Retina (tissue), 1 donor: ENCODE measurements around the gene DUOXA2.
"Not testable (repeated sequence)": the region's sequence is repeated elsewhere in the genome, so short reads cannot be mapped to it uniquely, and the experiment has no call there.

Experiments used
- DNase-seq: peaks from one replicate; pipeline ENCODE4 v3.0.0-alpha.2; 2016

DUOXA2 gene

GRCh38 chr15:45097466-45097865, 16.7 kb upstream of the DUOXA2 start:
- no peak for DNase-seq

- DNase-seq: no peak
Measured at GRCh38 chr15:45099549-45100165, 14.5 kb upstream of the DUOXA2 start.

- DNase-seq: no peak
Measured at GRCh38 chr15:45100884-45101625, 13.1 kb upstream of the DUOXA2 start.

- DNase-seq: no peak
Measured at GRCh38 chr15:45101749-45102148, 12.4 kb upstream of the DUOXA2 start.

- no peak for DNase-seq
Measured at GRCh38 chr15:45102226-45102625, 11.9 kb upstream of the DUOXA2 start.

GRCh38 chr15:45104170-45104569, 10.0 kb upstream of the DUOXA2 start:
- DNase-seq: not testable (repeated sequence)

- DNase-seq: no peak
Measured at GRCh38 chr15:45105586-45105985, 8.5 kb upstream of the DUOXA2 start.

GRCh38 chr15:45106002-45106790, 7.9 kb upstream of the DUOXA2 start:
- DNase-seq: no peak

GRCh38 chr15:45107941-45108630, 6.0 kb upstream of the DUOXA2 start:
- no peak for DNase-seq

GRCh38 chr15:45110256-45110820, 3.8 kb upstream of the DUOXA2 start:
- DNase-seq: no peak

- no peak for DNase-seq
Measured at GRCh38 chr15:45111390-45112142, 2.6 kb upstream of the DUOXA2 start.

GRCh38 chr15:45112143-45112590, 2.0 kb upstream of the DUOXA2 start:
- DNase-seq: no peak

- DNase-seq: peak; percentile 75
Measured at GRCh38 chr15:45112591-45113379, 1.3 kb upstream of the DUOXA2 start.

- no peak for DNase-seq
Measured at GRCh38 chr15:45113380-45113990, 641 bp upstream of the DUOXA2 start.

GRCh38 chr15:45114751-45115085, 592 bp downstream of the DUOXA2 start:
- peak; percentile 40 for DNase-seq

- DNase-seq: no peak
Measured at GRCh38 chr15:45115312-45115820, 1.2 kb downstream of the DUOXA2 start.

GRCh38 chr15:45116006-45116481, 1.9 kb downstream of the DUOXA2 start:
- no peak for DNase-seq

- DNase-seq: peak; percentile 74
Measured at GRCh38 chr15:45116482-45117307, 2.6 kb downstream of the DUOXA2 start.
